ENCODE data around the gene ZFP91. TPM values are rescaled to one million over a fixed set of nuclear protein-coding genes. Genes with fewer than 3 reads are reported as not detected.

ZFP91 gene
- total and polyA plus RNA-seq, 2 of the 4 experiments (the other 2 are of a cell fraction) = 20.7 to 25.3 TPM

- TF ChIP-seq FOS (IDR thresholded peaks at IDR 0.05; ENCODE audit: low read depth, low read length) (peak; percentile 27; the same call in 1 of the 2 replicates), MXI1 (IDR thresholded peaks at IDR 0.05; ENCODE audit: borderline replicate concordance, low read depth, low read length) (peak; percentile 85; the same call in 1 of the 2 replicates), CEBPB (IDR thresholded peaks at IDR 0.05; ENCODE audit: low read depth, low read length) (peak; percentile 81), RAD21 (IDR thresholded peaks at IDR 0.05; ENCODE audit: low read length) (peak; percentile 34)
Observed at GRCh38 chr11:58579192-58580129, 598 bp downstream of the ZFP91 start (continued).

DNA sequence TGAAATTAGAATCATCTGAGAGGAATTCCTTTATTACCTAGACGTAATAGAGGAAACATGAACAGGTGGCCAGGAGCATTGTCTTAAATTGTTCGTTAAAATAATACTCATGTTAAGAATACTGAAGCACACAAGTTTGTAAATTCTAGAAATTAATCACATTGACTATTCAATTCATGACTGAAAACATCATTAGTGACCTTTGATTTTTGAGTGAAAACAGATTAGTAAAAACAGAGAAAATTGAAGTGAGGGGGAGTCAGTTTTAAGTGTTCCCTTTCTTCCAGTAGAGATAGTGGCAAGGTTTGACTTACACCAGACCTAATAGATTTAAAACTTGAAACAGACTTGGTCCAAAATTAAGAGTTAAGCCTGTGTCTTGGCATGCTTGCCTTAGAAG is 1.4 kb downstream of the ZFP91 start:
- no peak overlapping the region for H2BK20ac ChIP-seq (ENCODE audit: low read depth, low read length)
- no peak overlapping the region for H3K4ac ChIP-seq (ENCODE audit: low read depth, low read length)
- in situ Hi-C loops (cut with MboI; ENCODE audit: low sequenced_read_pairs) = loop anchor here (25.0 kb wide), 1 partner anchor 982 kb away; no protein-coding TSS in a partner anchor
- no peak overlapping the region for H4K8ac ChIP-seq (ENCODE audit: low read depth in 2 of 2, low read length in 2 of 2)
- H3K14ac ChIP-seq (replicated peaks; ENCODE audit: low read depth, low read length) = no peak overlapping the region; the same call in 1 of the 2 replicates
- H2AK5ac ChIP-seq (ENCODE audit: low read depth, low read length) = no peak overlapping the region
- H3K9me3 ChIP-seq (ENCODE audit: control insufficient read depth, insufficient read depth, low read length) = no peaks in the 10 kb centered on the region
- dilution Hi-C loops (cut with HindIII; ENCODE audit: low sequenced_read_pairs, unreplicated experiment) = no loop called here
- ChIA-PET CTCF (interaction anchor here (1.3 kb wide), 1 partner anchor 12 kb away, joined by 4 read pairs; no protein-coding TSS in a partner anchor), POLR2A (ENCODE audit: unreplicated experiment) (no interaction called here)
- peak overlapping the region; percentile 74 for H3K4me2 ChIP-seq (ENCODE audit: low read depth, low read length)
- no CpG with 5 or more reads among the region's 2 CpGs for WGBS, 2 experiments (ENCODE audit: extremely low coverage in 2 of 2, insufficient read length in 1 of 2)
- H4K20me1 ChIP-seq (ENCODE audit: insufficient read depth, low read length) = peaks cover 12% of the 10 kb centered on the region
- H3K56ac ChIP-seq (ENCODE audit: extremely low read depth, insufficient read depth, low read length) = no peak overlapping the region
- no peak overlapping the region for H3K18ac ChIP-seq (ENCODE audit: low read depth, low read length)
- H3K27me3 ChIP-seq (ENCODE audit: control insufficient read depth, insufficient read depth, low read length) = no peaks in the 10 kb centered on the region
- peaks cover 7 to 26% of the 10 kb centered on the region in 2 experiments; a peak in 3 of 4 replicates for H3K79me1 ChIP-seq (ENCODE audit: low read depth in 1 of 2, low read length in 2 of 2)
- no peak for TF ChIP-seq CHD1 (IDR thresholded peaks at IDR 0.05; ENCODE audit: low read depth, low read length)
- H2BK120ac ChIP-seq (ENCODE audit: low read depth, low read length) = no peak overlapping the region
- H3K4me3 ChIP-seq (ENCODE audit: insufficient read depth, low read depth, low read length) = peak overlapping the region; percentile 74
- no peak for DNase-seq
- H3K9me1 ChIP-seq (ENCODE audit: insufficient read depth, low read length) = peaks cover 4% of the 10 kb centered on the region; the same call in 1 of the 2 replicates
- peak overlapping the region; percentile 30; the same call in 1 of the 2 replicates for H3K9ac ChIP-seq (ENCODE audit: low read depth, low read length)
- H3K36me3 ChIP-seq (ENCODE audit: control insufficient read depth, insufficient read depth, low read length) = no peaks in the 10 kb centered on the region
- H2BK5ac ChIP-seq (ENCODE audit: low read depth, low read length, poor library complexity, severe bottlenecking) = peak overlapping the region; percentile 80
- no peak overlapping the region for H3K27ac ChIP-seq (ENCODE audit: insufficient read depth, low read length)
- peak overlapping the region; percentile 67; the same call in 1 of the 2 replicates for H3K23ac ChIP-seq (ENCODE audit: low read depth, low read length)
- no TSS peak for BruUV-seq (replicated peaks)
- peaks cover 7% of the 10 kb centered on the region for H3K4me1 ChIP-seq (ENCODE audit: control insufficient read depth, insufficient read depth, low read length)
- H4K5ac ChIP-seq (ENCODE audit: low read depth, low read length) = no peak overlapping the region
- intact Hi-C loops (cut with micrococcal nuclease) = loop anchor here (2.0 kb wide), 1 partner anchor 14 kb away; no protein-coding TSS in a partner anchor
- H2BK15ac ChIP-seq (ENCODE audit: low read depth, low read length) = no peak overlapping the region
- no peak overlapping the region for H4K91ac ChIP-seq (ENCODE audit: insufficient read depth, low read depth, low read length)
- ATAC-seq (ENCODE audit: low read depth) = no peak
- H2AK9ac ChIP-seq (replicated peaks; ENCODE audit: low read depth, low read length, poor library complexity) = no peak overlapping the region
- no peak overlapping the region for H2AFZ ChIP-seq (replicated peaks; ENCODE audit: low read length, poor library complexity)
